GM19324 (cell line): Measurements from ENCODE around the gene CAPZB.

Source experiments
- ATAC-seq: cut with Tn5 transposase; IDR thresholded peaks from one replicate; pipeline ENCODE4 v1.9.1; 2021; ENCODE audit warnings: mild to moderate bottlenecking, moderate library complexity; ENCODE audit not compliant: unreplicated experiment, low FRiP score

CAPZB gene

GRCh38 chr1:19432943-19433718 is 52.2 kb downstream of the CAPZB start:
- no peak for ATAC-seq

- ATAC-seq = no peak
These were observed 54.9 kb downstream of the CAPZB start for GRCh38 chr1:19430121-19431068.

GRCh38 chr1:19429611-19430010 is 55.7 kb downstream of the CAPZB start:
- ATAC-seq = no peak

GRCh38 chr1:19427087-19427781 is 58.1 kb downstream of the CAPZB start:
- no peak for ATAC-seq

GRCh38 chr1:19426294-19427086 is 58.8 kb downstream of the CAPZB start:
- no peak for ATAC-seq

- no peak for ATAC-seq
These were observed 59.6 kb downstream of the CAPZB start for GRCh38 chr1:19425646-19426239.

GRCh38 chr1:19424651-19425570 is 60.4 kb downstream of the CAPZB start:
- ATAC-seq = no peak

GRCh38 chr1:19423130-19423529 is 62.2 kb downstream of the CAPZB start:
- ATAC-seq = no peak

GRCh38 chr1:19421365-19421764 is 64.0 kb downstream of the CAPZB start:
- ATAC-seq = no peak

GRCh38 chr1:19420606-19421005 is 64.7 kb downstream of the CAPZB start:
- ATAC-seq = no peak

GRCh38 chr1:19419691-19420090 is 65.6 kb downstream of the CAPZB start:
- ATAC-seq = no peak

GRCh38 chr1:19418503-19418971 is 66.8 kb downstream of the CAPZB start:
- no peak for ATAC-seq

- no peak for ATAC-seq
These were observed 68.3 kb downstream of the CAPZB start for GRCh38 chr1:19416921-19417470.

- no peak for ATAC-seq
These were observed 69.2 kb downstream of the CAPZB start for GRCh38 chr1:19416145-19416544.

GRCh38 chr1:19414515-19415121 is 70.7 kb downstream of the CAPZB start:
- no peak for ATAC-seq

- ATAC-seq = no peak
These were observed 71.3 kb downstream of the CAPZB start for GRCh38 chr1:19413999-19414398.

GRCh38 chr1:19412654-19413053 is 72.7 kb downstream of the CAPZB start:
- ATAC-seq = no peak

- ATAC-seq = peak; percentile 63
These were observed 73.7 kb downstream of the CAPZB start for GRCh38 chr1:19411612-19412011.
